ENCODE data around the gene CLEC2D.
"Not testable (repeated sequence)": the region's sequence is repeated elsewhere in the genome, so short reads cannot be mapped to it uniquely, and the experiment has no call there.

GRCh38 chr12:9713032-9713558 lies 43.6 kb downstream of the CLEC2D start:
- TF ChIP-seq POLR2A, POLR2AphosphoS5 (IDR thresholded peaks at IDR 0.05; ENCODE audit: low read depth, low read length): not testable (repeated sequence)

Measured in GM12891 (cell line).